Measurements from ENCODE around the gene CELSR3.

CELSR3 gene

DNA sequence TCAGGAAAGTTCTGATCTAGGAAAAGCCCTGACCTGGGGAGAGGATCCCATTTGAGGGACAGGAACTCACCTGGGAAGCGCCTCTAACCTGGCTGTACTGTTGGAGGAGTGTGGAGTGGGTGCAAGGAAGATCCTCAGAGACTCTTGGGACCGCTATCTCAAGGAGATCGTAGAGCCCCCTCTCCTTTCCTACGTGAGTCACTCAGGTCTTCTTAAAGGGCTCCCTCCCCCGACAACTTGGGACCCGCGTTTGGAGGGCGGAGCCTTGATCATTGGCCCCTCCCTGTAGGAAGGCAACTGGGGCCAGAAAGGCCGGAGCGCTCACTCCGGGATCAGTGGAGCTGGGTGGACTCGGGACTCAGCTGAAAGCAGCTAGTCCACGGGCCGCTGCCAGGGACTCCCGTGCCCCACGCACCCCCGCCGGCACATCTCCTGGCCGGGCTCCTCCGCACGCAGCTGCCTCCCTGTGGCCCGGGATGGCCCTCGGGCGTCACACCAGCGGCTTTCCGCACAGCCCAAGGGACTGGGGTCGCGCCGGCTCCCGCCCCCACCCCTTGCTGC is 27.9 kb downstream of the CELSR3 start:
- DNase-seq (ENCODE audit: low read depth in 2 of 2) = peak in 1 of 2 donors; percentile 44

DNA sequence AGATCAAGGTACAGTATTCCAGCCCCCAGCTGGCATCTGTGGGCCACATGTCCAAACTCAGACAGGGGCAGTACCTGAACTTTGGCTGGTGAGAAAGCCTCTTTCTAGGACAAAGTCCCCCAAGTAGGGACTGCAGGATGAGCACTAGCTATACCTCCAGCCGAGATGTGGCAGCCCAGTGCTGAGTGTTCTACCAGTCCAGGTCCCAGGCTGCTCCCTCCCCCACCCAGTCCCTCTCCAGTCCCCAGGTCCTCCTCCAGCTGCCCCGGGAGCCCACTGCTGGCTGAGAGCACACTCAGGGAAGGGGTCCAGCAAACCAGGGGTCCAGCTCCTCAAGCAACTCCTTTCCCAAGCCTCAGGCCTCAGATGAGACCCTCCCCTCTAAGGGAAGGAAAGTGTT is 28.9 kb downstream of the CELSR3 start:
- no peak for DNase-seq (ENCODE audit: low read depth in 2 of 2)

DNA sequence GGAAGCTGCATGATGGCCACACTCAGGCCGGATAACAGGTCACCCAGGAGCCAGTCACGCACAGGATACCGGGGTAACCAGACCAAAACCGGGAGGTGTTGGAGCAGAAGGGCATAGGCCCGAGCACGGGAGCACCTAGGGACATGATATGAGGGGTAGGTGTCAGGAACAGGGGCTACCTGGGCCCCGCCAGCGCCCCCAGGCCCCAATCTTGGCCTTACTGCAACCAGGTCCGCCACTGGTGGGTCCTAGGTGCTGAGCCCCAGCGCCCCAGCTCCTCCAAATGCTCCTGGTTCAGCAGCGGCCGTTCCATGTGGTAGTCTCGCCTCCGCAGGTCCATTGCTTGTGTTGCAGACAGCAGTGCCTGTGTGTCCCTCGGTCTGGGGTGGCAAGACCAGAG is 29.4 kb downstream of the CELSR3 start:
- no peak for DNase-seq (ENCODE audit: low read depth in 2 of 2)

DNA sequence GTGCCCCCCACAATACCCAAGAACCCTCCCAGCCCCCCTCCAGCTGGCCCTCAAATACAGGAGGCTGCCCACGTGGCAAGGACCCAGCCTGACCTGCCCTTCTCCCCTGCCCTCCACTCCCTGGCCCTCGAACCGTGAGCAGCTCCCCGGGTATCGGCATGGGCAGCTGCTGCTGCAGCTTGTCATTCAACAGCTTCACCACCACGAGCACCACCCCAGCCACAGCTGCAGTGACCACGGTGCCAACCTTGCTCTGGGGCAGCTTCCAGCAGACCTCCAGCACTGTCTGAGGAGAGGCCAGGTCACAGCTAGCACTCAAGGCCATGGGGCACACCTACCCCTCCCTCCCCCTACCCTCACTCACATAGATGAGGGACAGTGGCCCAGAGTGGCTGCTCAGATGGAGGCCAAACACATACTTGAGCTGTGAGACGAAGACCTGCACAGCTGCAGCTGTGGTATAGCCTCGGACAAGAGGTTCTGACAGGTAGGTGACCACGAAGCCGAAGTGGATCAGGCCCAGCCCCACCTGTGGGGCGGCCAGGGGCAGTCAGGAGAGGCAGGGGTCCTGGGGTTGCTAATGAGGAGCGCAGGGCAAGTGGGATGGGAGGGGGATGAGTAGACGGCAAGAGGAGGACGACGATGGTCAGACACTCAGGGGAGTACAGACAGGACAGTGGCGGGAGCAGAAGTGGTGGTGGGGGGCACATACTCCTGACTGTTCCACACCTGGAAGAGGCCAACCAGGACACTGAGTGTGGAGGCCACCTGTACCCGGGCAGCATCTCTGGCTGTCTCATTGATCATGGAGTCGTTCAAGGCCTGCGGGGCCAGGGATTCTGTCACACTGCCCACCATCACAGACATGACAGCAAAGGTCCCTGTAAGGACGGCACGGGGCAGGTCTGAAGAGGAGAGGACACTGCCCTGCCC is 30.9 kb downstream of the CELSR3 start:
- no peak for DNase-seq (ENCODE audit: low read depth in 2 of 2)

DNA sequence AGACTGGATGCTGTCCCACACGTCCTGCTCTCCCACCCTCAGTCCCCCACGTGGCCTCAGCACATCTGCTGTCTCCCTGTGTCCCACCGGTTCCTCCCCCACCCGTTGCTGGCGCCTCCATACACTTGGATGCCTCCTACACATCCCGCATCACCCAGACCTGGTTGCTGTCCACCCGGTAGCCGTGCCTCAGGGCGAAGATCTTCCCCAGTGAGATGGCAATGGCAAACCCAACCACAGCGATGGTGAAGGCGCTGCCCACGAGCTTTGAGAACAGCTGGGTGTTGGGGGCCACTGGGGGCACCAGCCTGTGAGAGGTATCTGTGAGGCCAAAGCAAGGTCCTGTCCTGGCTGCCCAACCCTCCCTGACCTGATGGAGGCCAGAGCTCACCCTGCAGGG is 31.9 kb downstream of the CELSR3 start:
- DNase-seq (ENCODE audit: low read depth in 2 of 2) = no peak

DNA sequence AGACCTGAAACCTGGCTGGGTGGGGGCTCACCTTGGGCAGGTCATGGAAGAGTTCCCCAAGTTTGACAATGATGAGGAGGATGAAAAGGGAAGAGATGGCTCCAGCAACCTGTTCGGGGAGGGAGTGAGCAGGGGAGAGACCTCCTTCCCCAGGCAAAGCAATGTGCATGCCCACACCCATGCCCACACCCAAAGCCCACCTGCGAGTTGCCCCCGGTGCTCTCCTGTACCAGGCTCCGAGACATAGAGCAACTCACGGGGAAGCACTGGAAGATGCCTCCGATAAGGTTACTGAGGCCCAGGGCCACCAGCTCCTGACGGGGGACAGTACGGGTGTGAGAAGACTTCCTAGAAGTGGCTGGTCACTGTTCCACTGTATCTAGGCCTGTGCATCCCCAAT is 32.3 kb downstream of the CELSR3 start:
- DNase-seq (ENCODE audit: low read depth in 2 of 2) = no peak

DNA sequence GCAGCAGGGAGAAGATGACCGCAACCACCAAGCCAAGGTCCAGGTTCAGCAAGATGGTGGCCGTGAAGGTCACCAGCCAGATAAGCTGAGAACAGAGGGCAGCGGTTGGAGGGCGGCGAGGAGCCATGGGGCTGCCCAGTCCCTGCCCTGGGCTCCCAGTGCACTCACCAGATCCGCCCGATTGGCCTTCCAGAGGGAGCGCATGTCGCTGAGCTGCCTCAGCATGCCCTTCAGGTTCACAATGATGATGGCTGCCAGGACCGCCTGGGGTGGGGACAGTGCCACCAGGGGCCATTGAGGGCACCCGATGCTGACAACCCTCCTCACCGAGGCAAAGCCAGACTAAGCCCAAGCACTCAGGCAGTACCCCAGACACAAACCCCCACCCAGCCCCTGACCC is 32.8 kb downstream of the CELSR3 start:
- DNase-seq (ENCODE audit: low read depth in 2 of 2) = no peak

DNA sequence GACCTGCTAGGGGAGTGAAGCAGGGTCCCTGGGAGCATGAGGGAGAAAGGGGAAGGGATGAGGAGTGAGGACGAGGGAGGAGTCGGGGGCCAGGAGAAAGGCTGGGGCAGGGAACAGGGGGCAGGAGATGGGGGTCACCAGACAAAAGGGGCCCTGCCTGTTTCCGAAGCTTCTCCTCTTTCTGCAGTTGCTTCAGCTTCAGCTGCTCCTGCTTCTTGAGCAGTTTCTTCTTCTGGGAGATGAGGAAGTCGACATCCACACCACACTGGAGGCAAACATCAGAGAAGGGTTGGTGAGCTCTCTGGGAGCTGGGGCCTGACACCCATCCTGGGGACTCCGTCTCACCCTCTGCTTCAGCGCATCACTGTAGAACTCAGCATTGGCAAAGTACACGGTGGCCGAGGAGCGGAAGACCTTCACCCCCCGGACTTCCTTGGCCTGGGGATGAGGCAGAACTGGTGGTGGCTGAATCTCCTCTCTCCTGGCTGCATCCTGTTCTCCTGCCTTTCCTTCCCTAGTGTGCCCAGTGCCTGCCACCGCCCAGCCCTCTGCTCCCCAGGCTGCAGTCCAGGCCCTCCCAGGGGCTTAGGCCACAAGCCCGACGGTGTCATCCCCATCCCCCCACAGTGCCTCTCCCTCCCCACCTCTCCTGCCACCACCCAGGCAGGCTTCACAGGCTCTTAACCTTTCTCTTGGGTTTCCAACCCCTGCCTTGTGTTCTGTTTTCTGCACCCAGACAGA is 34.2 kb downstream of the CELSR3 start:
- DNase-seq (ENCODE audit: low read depth in 2 of 2) = no peak

DNA sequence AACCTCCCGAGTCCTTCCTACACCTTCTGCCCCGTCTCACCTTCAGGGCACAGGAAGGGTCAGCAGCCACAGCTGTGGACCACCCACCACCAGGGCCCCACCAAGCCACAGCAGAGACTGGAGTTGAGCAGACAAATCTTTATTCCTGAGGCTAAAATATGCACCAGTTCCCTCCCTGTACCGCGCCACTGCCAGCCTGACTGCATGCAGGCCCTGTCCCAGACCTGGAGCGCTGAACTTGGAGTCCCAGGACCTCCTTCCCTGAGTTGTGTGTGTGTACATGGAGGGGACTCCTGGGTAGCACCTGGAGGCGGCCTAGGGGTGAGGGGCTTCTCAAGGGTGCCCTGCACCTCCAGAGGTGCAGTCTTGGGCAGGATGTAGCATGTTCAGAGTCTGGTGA is 37.1 kb downstream of the CELSR3 start:
- DNase-seq (ENCODE audit: low read depth in 2 of 2) = no peak

DNA sequence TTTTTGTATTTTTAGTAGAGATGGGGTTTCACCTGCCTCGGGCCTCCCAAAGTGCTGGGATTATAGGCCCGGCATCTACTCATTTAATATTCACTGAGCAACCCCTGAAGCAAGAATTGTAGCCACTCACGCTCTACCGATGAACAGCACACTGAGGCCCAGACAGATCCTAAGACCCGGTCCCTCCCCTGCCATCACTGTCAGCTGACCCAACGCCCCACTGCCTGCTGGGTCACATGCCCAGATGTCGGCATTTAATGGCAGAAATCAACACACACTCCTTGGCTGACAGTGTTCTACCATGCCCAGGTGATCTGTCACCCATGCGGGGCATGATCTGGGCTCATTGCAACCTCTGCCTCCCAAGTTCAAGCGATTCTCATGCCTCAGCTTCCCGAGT is 37.9 kb downstream of the CELSR3 start:
- no peak for DNase-seq (ENCODE audit: low read depth in 2 of 2)

DNA sequence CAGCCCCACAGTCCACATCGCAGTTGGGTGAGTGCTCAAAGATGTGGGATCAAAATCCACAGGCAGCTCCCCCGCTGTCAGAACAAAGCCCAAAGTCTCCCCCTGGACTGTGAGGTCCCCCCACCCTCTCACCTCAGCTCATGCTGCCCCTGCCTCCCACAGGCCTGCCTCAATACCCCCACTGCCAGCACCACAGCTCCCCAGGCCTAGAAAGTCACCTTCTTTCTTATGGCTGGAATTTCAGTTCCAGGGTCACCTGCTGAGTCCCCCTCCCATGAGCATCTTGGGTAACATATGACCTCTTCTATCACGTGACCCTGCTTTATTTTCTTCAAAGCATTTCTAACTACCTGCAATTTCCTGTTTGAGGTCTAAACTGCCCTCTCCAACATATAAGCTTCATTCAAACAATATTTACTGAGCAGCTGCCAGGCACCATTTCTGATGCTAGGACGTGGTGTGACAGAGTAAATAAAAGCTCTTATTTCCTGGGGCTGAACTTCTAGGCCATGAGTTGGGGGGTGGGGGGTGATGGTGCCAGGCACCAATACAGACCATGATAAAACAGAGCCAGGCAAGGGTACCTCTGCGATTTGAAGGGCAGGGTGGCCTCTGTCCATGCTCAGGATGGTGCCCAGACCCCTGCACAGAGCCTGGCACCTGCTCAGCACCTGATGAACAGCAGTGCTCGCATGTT is 38.7 kb downstream of the CELSR3 start:
- no peak for DNase-seq (ENCODE audit: low read depth in 2 of 2)

DNA sequence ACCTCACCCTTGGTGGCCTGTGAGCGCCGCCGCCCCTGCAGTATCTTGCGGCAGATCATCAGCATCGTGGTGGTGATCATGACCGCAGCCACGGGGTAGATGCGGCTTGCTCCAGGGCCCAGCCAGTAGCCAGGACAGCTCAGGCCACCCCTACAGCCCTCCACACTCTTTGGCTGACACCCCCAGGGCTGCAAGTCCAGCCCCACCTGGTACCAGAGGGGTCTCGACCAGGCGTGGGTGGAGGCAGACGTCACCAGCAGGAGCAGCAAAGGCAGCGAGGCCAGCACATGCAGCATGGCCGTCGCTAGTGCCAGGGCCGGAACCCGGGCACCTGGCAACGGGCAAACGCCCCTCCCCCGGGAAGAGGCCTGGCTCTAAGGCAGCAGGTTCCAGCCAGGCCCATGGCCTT is 41.2 kb downstream of the CELSR3 start, which contains the start of gene TMEM89:
TMEM89 (minus strand) TSS at position 309 of the 409 bp plus-strand sequence; CDS start at position 296, 13 bp downstream.
- DNase-seq (ENCODE audit: low read depth in 2 of 2) = no peak

DNA sequence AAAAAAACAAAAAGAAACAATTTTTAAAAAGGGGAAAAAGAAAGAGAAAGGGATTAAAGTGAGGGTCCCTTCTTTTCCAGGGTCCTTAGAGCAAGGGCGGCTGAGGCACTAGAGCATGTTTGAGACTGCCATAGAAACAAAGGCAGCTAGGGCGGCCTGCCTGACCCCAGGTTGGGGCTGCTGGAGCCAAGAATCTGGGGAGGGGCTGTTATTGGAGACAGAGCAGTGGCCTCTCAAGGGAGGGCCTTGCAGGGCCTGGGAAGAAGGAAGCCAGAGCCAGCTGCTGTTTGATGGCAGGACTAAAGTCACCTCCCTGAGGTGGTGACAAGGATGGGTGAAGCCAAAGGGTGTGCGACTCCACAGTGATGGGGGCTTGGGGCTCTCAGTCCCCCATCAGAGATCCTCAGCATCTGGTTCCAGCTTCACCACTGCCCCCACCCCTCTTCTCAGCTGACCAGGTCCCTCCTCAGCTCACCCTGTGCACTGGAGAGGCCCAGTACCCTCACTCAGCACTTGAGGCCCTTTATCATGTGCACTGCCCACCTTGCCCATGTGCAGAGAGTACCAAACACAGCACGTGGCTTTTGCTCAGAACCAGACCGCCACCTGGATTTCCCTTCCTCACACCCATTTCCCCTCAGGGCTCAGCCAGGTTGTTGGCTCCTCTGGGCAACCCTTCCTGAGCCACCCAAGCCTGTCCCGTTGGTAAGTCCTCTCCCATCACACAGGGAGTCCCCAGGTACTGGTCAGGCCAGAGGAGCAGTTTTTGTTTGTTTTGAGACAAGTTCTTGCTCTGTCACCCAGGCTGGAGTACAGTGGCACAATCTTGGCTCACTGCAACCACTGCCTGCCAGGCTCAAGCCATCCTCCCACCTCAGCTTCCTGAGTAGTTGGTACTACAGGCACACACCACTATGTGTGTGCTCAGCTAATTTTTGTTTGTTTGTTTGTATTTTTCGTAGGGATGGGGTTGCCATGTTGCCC is 42.9 kb downstream of the CELSR3 start:
- DNase-seq (ENCODE audit: low read depth in 2 of 2) = no peak

DNA sequence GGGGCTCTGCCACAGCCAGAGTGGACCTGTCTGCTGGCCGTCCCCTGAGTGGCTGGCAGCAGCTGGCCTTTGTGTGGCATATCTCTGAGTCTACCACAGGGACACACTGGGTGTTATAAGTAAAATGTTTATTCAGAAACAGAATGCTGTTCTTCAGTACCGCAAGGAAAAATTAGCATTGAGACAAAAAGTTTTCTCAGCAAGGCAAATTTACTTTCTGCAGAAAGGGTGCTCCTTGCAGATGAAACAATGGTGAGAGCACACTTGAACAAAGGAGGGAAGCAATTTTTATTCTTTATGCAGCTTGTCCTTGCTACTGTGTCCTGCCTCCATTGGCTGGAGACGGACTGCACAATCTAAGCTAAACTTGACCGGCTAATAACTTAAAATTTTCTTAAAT is 45.1 kb downstream of the CELSR3 start:
- DNase-seq (ENCODE audit: low read depth in 2 of 2) = no peak

DNA sequence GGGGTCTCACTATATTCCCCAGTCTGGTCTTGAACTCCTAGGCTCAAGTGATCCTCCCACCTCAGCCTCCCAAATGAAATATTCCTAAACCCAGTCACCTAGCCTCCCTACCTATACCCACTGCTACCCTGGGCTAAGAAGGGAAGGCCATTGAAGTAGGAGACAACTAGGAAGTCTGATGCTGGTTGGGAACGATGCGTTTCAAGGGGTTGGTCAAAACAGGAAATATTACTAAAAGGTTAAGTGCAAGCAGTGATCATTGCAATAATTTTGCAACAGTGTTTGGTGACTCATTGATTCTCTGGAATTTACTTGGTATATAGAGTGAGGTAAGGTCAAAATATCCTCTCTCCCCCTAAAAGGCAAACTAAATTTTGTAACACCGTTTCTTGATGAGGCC is 48.6 kb downstream of the CELSR3 start:
- DNase-seq (ENCODE audit: low read depth in 2 of 2) = no peak

DNA sequence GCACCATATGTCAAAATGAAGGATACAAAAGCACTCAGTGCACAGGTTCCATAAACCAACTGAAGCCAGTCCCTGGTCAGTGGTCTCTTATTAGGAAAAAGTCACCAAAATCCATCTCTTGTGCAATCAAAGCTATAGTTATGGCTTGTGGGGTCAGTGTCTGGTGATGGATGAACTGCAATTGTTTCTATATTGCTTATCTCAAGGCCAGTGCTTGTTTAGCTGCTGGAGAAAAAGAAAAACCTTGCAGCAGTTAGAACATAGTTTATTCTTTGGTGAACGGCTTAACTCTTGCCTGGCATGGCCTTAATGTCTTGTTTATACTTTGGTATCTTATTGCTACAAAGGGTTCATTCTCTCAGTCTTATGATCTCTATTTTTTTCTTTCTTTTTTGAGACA is 50.4 kb downstream of the CELSR3 start:
- DNase-seq (ENCODE audit: low read depth in 2 of 2) = no peak

DNA sequence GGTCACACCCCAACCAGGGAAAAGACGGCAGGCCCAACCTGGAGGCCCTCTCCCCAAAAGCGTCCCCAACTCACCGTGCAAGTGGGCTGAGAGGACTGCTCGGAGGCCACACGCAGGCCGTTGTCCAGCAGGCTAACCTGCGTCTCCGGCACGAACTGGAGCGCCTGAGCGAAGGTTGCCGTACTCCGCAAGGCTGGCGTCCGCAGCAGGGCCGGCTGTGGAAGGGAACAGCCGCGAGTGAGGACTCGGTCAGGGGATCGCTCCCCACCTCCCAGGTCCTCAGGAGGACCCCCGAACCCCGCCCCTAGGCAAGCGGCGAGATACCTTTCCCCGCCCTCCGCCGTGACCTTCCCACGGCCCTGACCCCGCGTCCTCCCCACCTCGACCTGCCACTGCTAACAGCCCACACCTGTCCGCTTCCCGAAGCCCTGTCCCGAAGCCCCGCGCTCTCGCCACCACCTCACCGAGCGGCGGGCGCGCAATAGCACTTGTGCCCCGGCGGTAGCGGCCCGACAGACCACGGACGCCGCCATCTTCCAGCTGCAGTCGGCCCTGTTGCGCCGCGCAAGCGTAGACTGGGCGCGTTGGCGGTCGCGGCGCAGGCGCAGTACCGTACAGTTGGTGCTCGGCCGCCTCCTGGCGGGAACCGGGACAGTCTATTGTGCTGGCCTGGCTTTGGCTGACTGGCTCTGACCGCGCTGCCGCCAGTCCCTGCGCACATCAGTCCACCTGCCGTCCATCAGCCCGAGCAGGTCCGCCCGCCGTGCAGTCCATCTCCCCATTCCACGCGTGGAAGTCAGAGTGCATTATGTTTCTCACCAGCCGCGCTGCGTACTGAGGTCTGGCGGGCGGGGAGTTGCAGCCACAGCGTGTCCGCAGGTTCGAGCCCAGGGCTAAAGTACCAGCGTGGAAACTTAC is 53.3 kb downstream of the CELSR3 start, which contains the start of gene UQCRC1:
UQCRC1 (minus strand) TSS at position 559 of the 918 bp plus-strand sequence; CDS start at position 533, 26 bp downstream.
- peak; percentile 87 to 89 for DNase-seq (ENCODE audit: low read depth in 2 of 2)

DNA sequence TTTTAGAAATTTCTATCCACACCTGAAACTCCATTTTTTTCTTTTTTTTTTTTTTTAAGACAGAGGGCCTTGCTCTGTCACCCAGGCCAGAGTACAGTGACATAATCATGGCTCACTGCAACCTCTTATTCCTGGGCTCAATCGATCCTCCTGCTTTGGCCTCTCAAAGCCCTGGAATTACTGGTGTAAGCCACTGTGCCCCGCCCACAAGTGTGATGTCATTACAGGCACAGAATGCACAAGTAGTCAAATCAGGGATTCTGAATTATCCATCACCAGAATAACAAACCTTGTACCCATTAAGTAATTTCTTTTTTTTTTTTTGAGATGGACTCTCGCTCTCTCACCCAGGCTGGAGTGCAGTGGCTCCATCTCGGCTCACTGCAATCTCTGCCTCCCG is 55.2 kb downstream of the CELSR3 start:
- DNase-seq (ENCODE audit: low read depth in 2 of 2) = no peak

DNA sequence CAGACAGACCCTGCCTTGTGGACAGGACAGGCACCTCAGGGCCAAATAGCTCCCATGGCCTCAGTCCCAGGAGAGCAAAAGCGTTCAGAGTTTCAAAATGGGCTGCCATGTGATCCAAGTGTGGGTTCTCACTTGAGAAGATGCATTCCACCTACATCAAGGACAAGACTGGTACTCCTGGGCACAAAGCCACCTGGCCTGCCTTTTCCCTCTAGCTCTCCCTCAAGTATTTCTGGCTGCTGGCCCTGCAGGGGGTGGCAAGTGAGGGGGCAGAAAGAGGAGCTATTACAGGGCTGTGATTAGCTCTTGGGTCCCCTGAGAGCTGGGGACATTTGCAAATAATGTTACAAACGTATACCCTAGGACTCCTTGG is 61.1 kb downstream of the CELSR3 start:
- DNase-seq (ENCODE audit: low read depth in 2 of 2) = no peak
